Endodermal cell (in vitro differentiated cells): ENCODE measurements around the gene HMGXB4. TPM values are rescaled to one million over a fixed set of nuclear protein-coding genes. Genes with fewer than 3 reads are reported as not detected.

Experiments used
- DNase-seq: peaks from one replicate; pipeline ENCODE4 v3.0.0-alpha.2; 2017
- H3K27ac ChIP-seq: 2 replicates; pipeline ENCODE4 v1.5.1; 2013; ENCODE audit warnings: mild to moderate bottlenecking, low read depth, low read length, moderate library complexity
- H3K27me3 ChIP-seq: 2 replicates; pipeline ENCODE4 v1.6.1; 2013; ENCODE audit warnings: mild to moderate bottlenecking, low read length, moderate library complexity; ENCODE audit not compliant: insufficient read depth, control insufficient read depth, poor library complexity, severe bottlenecking
- H3K36me3 ChIP-seq: 2 replicates; pipeline ENCODE4 v1.7.0; 2013; ENCODE audit warnings: mild to moderate bottlenecking, low read length, moderate library complexity; ENCODE audit not compliant: control insufficient read depth, insufficient read depth
- H3K4me1 ChIP-seq: one replicate; pipeline ENCODE4 v1.7.0; 2013; ENCODE audit warnings: low read length; ENCODE audit not compliant: control insufficient read depth, insufficient read depth
- H3K4me3 ChIP-seq: 2 replicates; pipeline ENCODE4 v1.5.1; 2013; ENCODE audit warnings: mild to moderate bottlenecking, low read length, moderate library complexity
- H3K9ac ChIP-seq: 2 replicates; pipeline ENCODE4 v1.6.1; 2013; ENCODE audit warnings: mild to moderate bottlenecking, low read length, moderate library complexity; ENCODE audit not compliant: poor library complexity, severe bottlenecking; ENCODE audit errors: extremely low read depth
- H3K9me3 ChIP-seq: 2 replicates; pipeline ENCODE4 v1.6.1; 2013; ENCODE audit warnings: mild to moderate bottlenecking, low read length, moderate library complexity; ENCODE audit not compliant: control insufficient read depth
- H3K27ac Mint-ChIP-seq: 2 replicates; pipeline ENCODE4 v1.8.0; 2020; ENCODE audit warnings: mixed read lengths
- H3K27me3 Mint-ChIP-seq: 2 replicates; pipeline ENCODE4 v1.8.0; 2021; ENCODE audit warnings: mild to moderate bottlenecking, mixed read lengths; ENCODE audit not compliant: insufficient read depth
- H3K36me3 Mint-ChIP-seq: 2 replicates; pipeline ENCODE4 v1.8.0; 2020; ENCODE audit warnings: low read depth, mixed read lengths
- H3K4me1 Mint-ChIP-seq: 2 replicates; pipeline ENCODE4 v1.8.0; 2020; ENCODE audit warnings: mixed read lengths
- H3K4me3 Mint-ChIP-seq: 2 replicates; pipeline ENCODE4 v1.8.0; 2020; ENCODE audit warnings: mild to moderate bottlenecking, moderate library complexity, mixed read lengths
- H3K9me3 Mint-ChIP-seq: 2 replicates; pipeline ENCODE4 v1.8.0; 2020; ENCODE audit warnings: mild to moderate bottlenecking, mixed read lengths
- WGBS, 2 experiments: methylation state at CpG; one replicate each; pipeline versions ENCODE4 v1.1.5 to v1.1.7; 2013; ENCODE audit warnings: missing lambda C conversion rate in 2 of 2, mixed read lengths in 1 of 2; ENCODE audit not compliant: insufficient coverage in 1 of 2, insufficient read length in 1 of 2; 5-methylcytosine and 5-hydroxymethylcytosine counted together
- total RNA-seq, 2 donors: library from RNA; stranded (reverse); fragmentation: NEBNext Ultra II Directional in 1 of 2; extraction: Animal tissue kit (Norgen Biotek cat#: 25700) in 1 of 2; gene quantifications; 2 replicates in 1 of 2; 3 replicates in 1 of 2; pipeline ENCODE4 v1.2.1, GENCODE V29; 2021
- TF ChIP-seq, protein P1 (sequence below): fragments of 200-600 bp; sonication (generic); conservative IDR thresholded peaks from 2 replicates; pipeline ENCODE4 v1.5.0; 2021; ENCODE audit warnings: antibody characterized with exemption, mild to moderate bottlenecking

Gene HMGXB4
- total RNA-seq, 2 donors from 2014 or later: 36.2 to 58.9 TPM

DNA sequence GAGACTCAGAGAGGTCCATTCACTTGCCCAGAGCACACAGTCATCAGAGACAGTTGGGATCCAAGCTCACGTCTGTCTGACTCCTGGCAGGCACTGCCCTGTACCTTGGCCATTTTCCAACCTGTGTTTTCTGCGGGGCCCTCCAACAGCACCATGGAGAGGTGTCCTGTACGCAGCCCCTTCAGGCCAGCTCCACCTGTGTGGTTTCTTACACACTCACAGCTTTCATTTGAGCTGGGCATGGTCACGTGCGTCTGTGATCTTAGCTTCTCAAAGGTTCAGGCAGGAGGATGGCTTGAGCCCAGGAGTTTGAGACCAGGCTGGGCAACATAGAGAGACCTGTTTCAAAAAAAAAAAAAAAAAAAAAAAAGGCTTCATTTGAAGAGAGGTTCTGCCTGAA lies 66.8 kb downstream of the HMGXB4 start:
- Mint-ChIP-seq H3K27ac (no peak overlapping the region), H3K27me3 (no peaks in the 10 kb centered on the region), H3K9me3 (no peaks in the 10 kb centered on the region), H3K36me3 (peaks cover 34% of the 10 kb centered on the region), H3K4me1 (no peaks in the 10 kb centered on the region), H3K4me3 (no peak overlapping the region)
- Histone ChIP-seq H3K27ac (no peak overlapping the region), H3K9ac (no peak overlapping the region), H3K27me3 (no peaks in the 10 kb centered on the region), H3K4me1 (no peaks in the 10 kb centered on the region), H3K36me3 (peaks cover 32% of the 10 kb centered on the region), H3K4me3 (no peak overlapping the region), H3K9me3 (no peaks in the 10 kb centered on the region)
- DNase-seq: no peak
- 80 to 92% methylated on average over 1 to 5 of the region's 5 CpGs for WGBS, 2 experiments
- TF ChIP-seq, protein P1, sequence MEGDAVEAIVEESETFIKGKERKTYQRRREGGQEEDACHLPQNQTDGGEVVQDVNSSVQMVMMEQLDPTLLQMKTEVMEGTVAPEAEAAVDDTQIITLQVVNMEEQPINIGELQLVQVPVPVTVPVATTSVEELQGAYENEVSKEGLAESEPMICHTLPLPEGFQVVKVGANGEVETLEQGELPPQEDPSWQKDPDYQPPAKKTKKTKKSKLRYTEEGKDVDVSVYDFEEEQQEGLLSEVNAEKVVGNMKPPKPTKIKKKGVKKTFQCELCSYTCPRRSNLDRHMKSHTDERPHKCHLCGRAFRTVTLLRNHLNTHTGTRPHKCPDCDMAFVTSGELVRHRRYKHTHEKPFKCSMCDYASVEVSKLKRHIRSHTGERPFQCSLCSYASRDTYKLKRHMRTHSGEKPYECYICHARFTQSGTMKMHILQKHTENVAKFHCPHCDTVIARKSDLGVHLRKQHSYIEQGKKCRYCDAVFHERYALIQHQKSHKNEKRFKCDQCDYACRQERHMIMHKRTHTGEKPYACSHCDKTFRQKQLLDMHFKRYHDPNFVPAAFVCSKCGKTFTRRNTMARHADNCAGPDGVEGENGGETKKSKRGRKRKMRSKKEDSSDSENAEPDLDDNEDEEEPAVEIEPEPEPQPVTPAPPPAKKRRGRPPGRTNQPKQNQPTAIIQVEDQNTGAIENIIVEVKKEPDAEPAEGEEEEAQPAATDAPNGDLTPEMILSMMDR: no peak

DNA sequence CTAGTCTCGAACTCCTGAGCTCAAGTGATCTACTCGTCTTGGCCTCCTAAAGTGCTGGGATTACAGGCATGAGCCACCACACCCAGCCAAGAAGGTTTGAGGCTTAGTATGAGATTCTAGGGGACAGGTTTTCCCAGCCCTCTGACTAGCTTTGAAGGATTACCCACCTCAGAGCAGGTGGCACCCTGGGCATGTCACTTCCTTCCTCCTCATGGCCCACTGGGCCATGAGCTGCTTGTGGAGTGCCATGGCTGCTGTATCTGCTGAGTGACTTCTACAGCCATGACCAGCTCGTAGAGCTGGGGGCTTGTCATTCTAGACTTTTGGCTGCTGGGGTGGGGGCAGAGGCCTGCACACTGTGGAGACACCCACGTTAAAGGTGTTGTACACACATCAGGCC lies 67.5 kb downstream of the HMGXB4 start:
- H3K27ac ChIP-seq: no peak overlapping the region
- H3K4me3 Mint-ChIP-seq: no peak overlapping the region

DNA sequence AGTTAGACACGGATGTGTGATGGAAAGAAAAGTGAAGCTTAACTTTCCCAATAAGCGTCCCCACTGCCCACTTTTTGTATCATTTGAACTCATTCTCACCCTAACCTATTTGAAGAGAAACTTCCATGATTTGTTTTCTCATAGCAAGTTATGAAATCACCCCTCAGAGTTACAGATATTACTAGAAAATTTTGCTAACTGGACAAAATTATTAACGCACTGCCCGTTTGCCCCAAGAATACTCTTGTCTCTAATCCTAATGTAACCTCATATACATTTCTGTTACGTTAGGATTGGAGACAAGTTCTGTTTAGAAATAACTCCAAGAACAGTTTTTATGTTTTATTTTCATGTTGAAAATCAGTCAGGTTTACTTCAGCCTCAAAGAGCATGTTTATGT lies 67.9 kb downstream of the HMGXB4 start:
- TF ChIP-seq, protein P1: no peak
- H3K9me3 ChIP-seq: no peaks in the 10 kb centered on the region
- no peak for DNase-seq
- H3K27ac ChIP-seq: no peak overlapping the region
- Mint-ChIP-seq H3K36me3 (peaks cover 36% of the 10 kb centered on the region), H3K4me3 (no peak overlapping the region), H3K27ac (no peak overlapping the region), H3K9me3 (no peaks in the 10 kb centered on the region), H3K27me3 (no peaks in the 10 kb centered on the region), H3K4me1 (no peaks in the 10 kb centered on the region)
- no peak overlapping the region for H3K4me3 ChIP-seq
- no peak overlapping the region for H3K9ac ChIP-seq
- no peaks in the 10 kb centered on the region for H3K27me3 ChIP-seq
- WGBS, 2 experiments: 92 to 100% methylated on average over 3 to 5 of the region's 5 CpGs
- peaks cover 37% of the 10 kb centered on the region for H3K36me3 ChIP-seq
- H3K4me1 ChIP-seq: no peaks in the 10 kb centered on the region

More for the DNA sequence above, 67.5 kb downstream of the HMGXB4 start:
- Mint-ChIP-seq H3K9me3 (no peaks in the 10 kb centered on the region), H3K27me3 (no peaks in the 10 kb centered on the region), H3K36me3 (peaks cover 34% of the 10 kb centered on the region), H3K27ac (no peak overlapping the region), H3K4me1 (no peaks in the 10 kb centered on the region)
- DNase-seq: no peak
- WGBS, 2 experiments: 92 to 93% methylated on average over 3 to 4 of the region's 4 CpGs
- no peak overlapping the region for H3K4me3 ChIP-seq
- TF ChIP-seq, protein P1: no peak
- H3K36me3 ChIP-seq: peaks cover 36% of the 10 kb centered on the region
- no peaks in the 10 kb centered on the region for H3K9me3 ChIP-seq
- H3K4me1 ChIP-seq: no peaks in the 10 kb centered on the region
- H3K9ac ChIP-seq: no peak overlapping the region
- no peaks in the 10 kb centered on the region for H3K27me3 ChIP-seq
